Measurements from ENCODE around the gene FRMD4B.

GRCh38 chr3:69209413-69209812 lies 176.5 kb downstream of the FRMD4B start:
- TF ChIP-seq POLR2A (IDR thresholded peaks at IDR 0.05; ENCODE audit: low read length), result no peak
- TF ChIP-seq GATA1 (IDR thresholded peaks at IDR 0.05; ENCODE audit: low read depth, low read length), result no peak

All from erythroblast (primary cell).